ENCODE measurements around the gene COL4A4. TPM values are rescaled to one million over a fixed set of nuclear protein-coding genes. Genes with fewer than 3 reads are reported as not detected.

The COL4A4 gene
- total and polyA plus RNA-seq, 2 donors (not counting 1 experiment from before 2014, with no cell fraction given) = 6.2 to 30.2 TPM

- TF ChIP-seq EZH2 (IDR thresholded peaks at IDR 0.05; ENCODE audit: borderline replicate concordance, insufficient read depth, low read depth, low read length, poor library complexity, severe bottlenecking) (no peak), CTCF (IDR thresholded peaks at IDR 0.05) (no peak)
- no peak overlapping the region for H3K4me3 Mint-ChIP-seq
- Histone ChIP-seq H2AFZ (ENCODE audit: insufficient read depth, low read depth, low read length, poor library complexity, severe bottlenecking) (no peak overlapping the region), H3K36me3 (replicated peaks in 1 of 2; ENCODE audit: control extremely low read depth in 1 of 2, control insufficient read depth in 1 of 2, extremely low read depth in 1 of 2, insufficient read depth in 2 of 2, low read length in 1 of 2) (no peaks in the 10 kb centered on the region), H3K4me1 (ENCODE audit: control insufficient read depth in 2 of 2, insufficient read depth in 2 of 2, low read length in 2 of 2) (no peaks in the 10 kb centered on the region), H3K27me3 (replicated peaks in 1 of 4; ENCODE audit: control extremely low read depth in 1 of 4, control insufficient read depth in 3 of 4, insufficient read depth in 4 of 4, low read length in 3 of 4) (no peaks in the 10 kb centered on the region), H4K20me1 (ENCODE audit: control insufficient read depth, insufficient read depth, low read length, poor library complexity, severe bottlenecking) (no peaks in the 10 kb centered on the region), H3K9ac (ENCODE audit: low read length) (no peak overlapping the region), H3K4me2 (replicated peaks; ENCODE audit: low read depth, low read length, poor library complexity, severe bottlenecking) (no peak overlapping the region), H3K4me3 (ENCODE audit: control extremely low read depth in 1 of 5, extremely low read depth in 1 of 5, insufficient read depth in 1 of 5, low read depth in 2 of 5, low read length in 4 of 5) (no peak overlapping the region), H3K9me3 (ENCODE audit: control extremely low read depth in 1 of 3, control insufficient read depth in 2 of 3, insufficient read depth in 1 of 3, low read length in 2 of 3) (peaks cover 0 to 5% (median 3%) of the 10 kb centered on the region in 3 donors), H3K79me2 (ENCODE audit: control insufficient read depth, insufficient read depth, low read length) (peaks cover 2% of the 10 kb centered on the region), H3K27ac (ENCODE audit: low read length in 2 of 2) (no peak overlapping the region)
- intact Hi-C loops (cut with micrococcal nuclease) = no loop called here
- peaks cover 2% of the 10 kb centered on the region for H3K9me3 Mint-ChIP-seq (ENCODE audit: insufficient read depth)
- no peak overlapping the region for H3K27ac Mint-ChIP-seq
- WGBS (ENCODE audit: insufficient coverage) = 94% methylated on average over 3 of the region's 6 CpGs
- H3K4me1 Mint-ChIP-seq = peaks cover 13% of the 10 kb centered on the region
- DNase-seq = no peak
- ChIA-PET POLR2A (no interaction called here), CTCF (interaction anchor here (0.6 kb wide), 1 partner anchor 83 kb away, joined by 3 read pairs; no protein-coding TSS in a partner anchor)
- ATAC-seq (ENCODE audit: low read depth) = no peak
- no peaks in the 10 kb centered on the region for H3K27me3 Mint-ChIP-seq
Observed at GRCh38 chr2:227154986-227155774, 8.8 kb downstream of the COL4A4 start.

- Mint-ChIP-seq H3K27me3 (no peaks in the 10 kb centered on the region), H3K27ac (no peak overlapping the region), H3K4me3 (no peak overlapping the region), H3K9me3 (ENCODE audit: insufficient read depth) (peaks cover 3% of the 10 kb centered on the region), H3K4me1 (peaks cover 13% of the 10 kb centered on the region)
- Histone ChIP-seq H3K4me2 (replicated peaks; ENCODE audit: low read depth, low read length, poor library complexity, severe bottlenecking) (no peak overlapping the region), H2AFZ (ENCODE audit: insufficient read depth, low read depth, low read length, poor library complexity, severe bottlenecking) (no peak overlapping the region), H3K79me2 (ENCODE audit: control insufficient read depth, insufficient read depth, low read length) (peaks cover 2% of the 10 kb centered on the region), H4K20me1 (ENCODE audit: control insufficient read depth, insufficient read depth, low read length, poor library complexity, severe bottlenecking) (no peaks in the 10 kb centered on the region), H3K36me3 (replicated peaks in 1 of 2; ENCODE audit: control extremely low read depth in 1 of 2, control insufficient read depth in 1 of 2, extremely low read depth in 1 of 2, insufficient read depth in 2 of 2, low read length in 1 of 2) (no peaks in the 10 kb centered on the region), H3K27me3 (replicated peaks in 1 of 4; ENCODE audit: control extremely low read depth in 1 of 4, control insufficient read depth in 3 of 4, insufficient read depth in 4 of 4, low read length in 3 of 4) (no peaks in the 10 kb centered on the region), H3K9me3 (ENCODE audit: control extremely low read depth in 1 of 3, control insufficient read depth in 2 of 3, insufficient read depth in 1 of 3, low read length in 2 of 3) (peaks cover 0 to 6% (median 4%) of the 10 kb centered on the region in 3 donors), H3K4me3 (ENCODE audit: control extremely low read depth in 1 of 5, extremely low read depth in 1 of 5, insufficient read depth in 1 of 5, low read depth in 2 of 5, low read length in 4 of 5) (no peak overlapping the region), H3K4me1 (ENCODE audit: control insufficient read depth in 2 of 2, insufficient read depth in 2 of 2, low read length in 2 of 2) (no peaks in the 10 kb centered on the region), H3K9ac (ENCODE audit: low read length) (no peak overlapping the region), H3K27ac (ENCODE audit: low read length in 2 of 2) (no peak overlapping the region)
- no peak for TF ChIP-seq EZH2 (IDR thresholded peaks at IDR 0.05; ENCODE audit: borderline replicate concordance, insufficient read depth, low read depth, low read length, poor library complexity, severe bottlenecking)
- no peak for TF ChIP-seq CTCF (IDR thresholded peaks at IDR 0.05)
- CTCF ChIA-PET = no interaction called here
- intact Hi-C loops (cut with micrococcal nuclease) = no loop called here
- ATAC-seq (ENCODE audit: low read depth) = no peak
- no peak for DNase-seq
- 95% methylated on average over 3 of the region's 4 CpGs for WGBS (ENCODE audit: insufficient coverage)
- POLR2A ChIA-PET = no interaction called here
Observed at GRCh38 chr2:227153758-227154486, 10.1 kb downstream of the COL4A4 start.

Measured in B cell (primary cell).